Measurements from ENCODE around the gene TRPV4. TPM values are rescaled to one million over a fixed set of nuclear protein-coding genes. Genes with fewer than 3 reads are reported as not detected.

Gene TRPV4
- polyA plus RNA-seq, 1 donor from 2014 or later = not detected

GRCh38 chr12:109781668-109782325 lies 51.4 kb downstream of the TRPV4 start:
- TF ChIP-seq MXI1 (conservative IDR thresholded peaks at IDR 0.05; ENCODE audit: poor library complexity, severe bottlenecking) (no peak), RAD21 (conservative IDR thresholded peaks at IDR 0.05) (no peak), REST (IDR thresholded peaks at IDR 0.05; ENCODE audit: borderline replicate concordance) (no peak), EZH2 (IDR thresholded peaks at IDR 0.05; ENCODE audit: borderline replicate concordance, insufficient read depth, low read length, poor library complexity, severe bottlenecking) (no peak), CTCF (IDR thresholded peaks at IDR 0.05; ENCODE audit: poor library complexity, severe bottlenecking) (no peak), POLR2AphosphoS5 (IDR thresholded peaks at IDR 0.05) (no peak), TAF1 (IDR thresholded peaks at IDR 0.05; ENCODE audit: low read depth) (no peak), EP300 (conservative IDR thresholded peaks at IDR 0.05; ENCODE audit: poor library complexity, severe bottlenecking) (no peak), SMC3 (conservative IDR thresholded peaks at IDR 0.05; ENCODE audit: poor library complexity) (no peak)
- H4K20me1 ChIP-seq (ENCODE audit: insufficient read depth) = no peaks in the 10 kb centered on the region
- H3K9ac ChIP-seq (ENCODE audit: low read length) = no peak overlapping the region
- no peaks in the 10 kb centered on the region for H3F3A ChIP-seq (ENCODE audit: insufficient read depth, low read length, poor library complexity, severe bottlenecking)
- no peaks in the 10 kb centered on the region for H3K9me3 ChIP-seq (ENCODE audit: low read length)
- H2AFZ ChIP-seq (ENCODE audit: low read depth, low read length) = no peak overlapping the region
- H3K27ac ChIP-seq (ENCODE audit: low read length) = no peak overlapping the region
- H3K9me2 ChIP-seq (ENCODE audit: insufficient read depth, low read length) = no peaks in the 10 kb centered on the region
- H3K4me3 ChIP-seq (ENCODE audit: low read length) = no peak overlapping the region
- no peaks in the 10 kb centered on the region for H3K36me3 ChIP-seq (ENCODE audit: insufficient read depth, low read length)
- no peaks in the 10 kb centered on the region for H3K27me3 ChIP-seq (ENCODE audit: insufficient read depth, low read depth, low read length)
- no peaks in the 10 kb centered on the region for H3K79me2 ChIP-seq (replicated peaks; ENCODE audit: insufficient read depth, low read length)
- H3K4me2 ChIP-seq (ENCODE audit: low read length) = no peak overlapping the region

- Histone ChIP-seq H3K4me2 (ENCODE audit: low read length) (no peak overlapping the region), H3K79me2 (replicated peaks; ENCODE audit: insufficient read depth, low read length) (no peaks in the 10 kb centered on the region), H3K27me3 (ENCODE audit: insufficient read depth, low read depth, low read length) (no peaks in the 10 kb centered on the region), H3K27ac (ENCODE audit: low read length) (no peak overlapping the region), H3K4me3 (ENCODE audit: low read length) (no peak overlapping the region), H3F3A (ENCODE audit: insufficient read depth, low read length, poor library complexity, severe bottlenecking) (no peaks in the 10 kb centered on the region), H3K9me3 (ENCODE audit: low read length) (no peaks in the 10 kb centered on the region), H2AFZ (ENCODE audit: low read depth, low read length) (no peak overlapping the region), H3K36me3 (ENCODE audit: insufficient read depth, low read length) (no peaks in the 10 kb centered on the region), H3K9me2 (ENCODE audit: insufficient read depth, low read length) (no peaks in the 10 kb centered on the region), H3K9ac (ENCODE audit: low read length) (no peak overlapping the region), H4K20me1 (ENCODE audit: insufficient read depth) (no peaks in the 10 kb centered on the region)
- TF ChIP-seq RAD21 (conservative IDR thresholded peaks at IDR 0.05) = peak; percentile 20
- no peak for TF ChIP-seq CTCF (IDR thresholded peaks at IDR 0.05; ENCODE audit: poor library complexity, severe bottlenecking)
- no peak for TF ChIP-seq EP300 (conservative IDR thresholded peaks at IDR 0.05; ENCODE audit: poor library complexity, severe bottlenecking)
- no peak for TF ChIP-seq TAF1 (IDR thresholded peaks at IDR 0.05; ENCODE audit: low read depth)
- no peak for TF ChIP-seq MXI1 (conservative IDR thresholded peaks at IDR 0.05; ENCODE audit: poor library complexity, severe bottlenecking)
- peak; percentile 13 for TF ChIP-seq SMC3 (conservative IDR thresholded peaks at IDR 0.05; ENCODE audit: poor library complexity)
Observed at GRCh38 chr12:109779382-109779781, 53.8 kb downstream of the TRPV4 start.
